Measurements from ENCODE around the gene ZNF577. TPM values are rescaled to one million over a fixed set of nuclear protein-coding genes. Genes with fewer than 3 reads are reported as not detected.

ZNF577 gene
- total and polyA plus RNA-seq, 11 donors: 6.2 to 12.8 (median 8.3) TPM

- WGBS, 4 donors: 68 to 75% (median 70%) methylated on average over 3 of the region's 3 CpGs
- ATAC-seq (no peak), DNase-seq (no peak)
- Histone ChIP-seq H3K4me1 (peaks cover 0 to 80% (median 0%) of the 10 kb centered on the region in 12 donors), H3K9me3 (peaks cover 0 to under 1% (median 0%) of the 10 kb centered on the region in 12 donors), H3K36me3 (no peaks in the 10 kb centered on the region), H3K27ac (peak overlapping the region in 1 of 12 donors; percentile 87), H3K4me3 (no peak overlapping the region), H3K27me3 (no peaks in the 10 kb centered on the region)
- intact Hi-C loops (cut with DNase I): no loop called here
- TF ChIP-seq POLR2A (IDR thresholded peaks at IDR 0.05) (no peak), CTCF (IDR thresholded peaks at IDR 0.05) (no peak)
These were observed 66.3 kb downstream of the ZNF577 start for GRCh38 chr19:51821456-51821855.

Other genes starting within 250 kb of the ZNF577 start
- gene SIGLEC14, start 241.1 kb downstream of the ZNF577 start, total RNA-seq: 10 to 100 TPM in 1 of 9 donors, 1 to 10 TPM in 4, under 1 TPM in 2, not detected in 2; 0.20 to 17.9 (median 1.3) TPM
- 1 to 10 TPM in 1 of 2 donors, under 1 TPM in 1; 0.27 to 1.3 TPM for gene SIGLEC14, start 241.1 kb downstream of the ZNF577 start, polyA plus RNA-seq
- gene SPACA6, start 194.6 kb downstream of the ZNF577 start, total RNA-seq: 10 to 100 TPM in 5 of 9 donors, 1 to 10 TPM in 4; 2.9 to 15.1 (median 10.2) TPM
- gene SPACA6, start 194.6 kb downstream of the ZNF577 start, polyA plus RNA-seq: 10 to 100 TPM in 1 of 2 donors, 1 to 10 TPM in 1; 6.1 to 16.8 TPM
- gene HAS1, start 164.0 kb downstream of the ZNF577 start, total RNA-seq: 10 to 100 TPM in 1 of 9 donors, 1 to 10 TPM in 1, under 1 TPM in 4, not detected in 3; 0.17 to 16.0 (median 0.81) TPM
- gene HAS1, start 164.0 kb downstream of the ZNF577 start, polyA plus RNA-seq: under 1 TPM; 0.15 to 0.40 TPM
- 10 to 100 TPM in 2 of 9 donors, 1 to 10 TPM in 7; 1.8 to 39.4 (median 4.7) TPM for gene FPR1, start 136.1 kb downstream of the ZNF577 start, total RNA-seq
- gene FPR1, start 136.1 kb downstream of the ZNF577 start, polyA plus RNA-seq: 1 to 10 TPM in 1 of 2 donors, under 1 TPM in 1; 0.15 to 4.8 TPM
- 10 to 100 TPM in 1 of 9 donors, 1 to 10 TPM in 2, under 1 TPM in 5, not detected in 1; 0.24 to 11.1 (median 0.80) TPM for gene FPR2, start 126.8 kb downstream of the ZNF577 start, total RNA-seq
- 1 to 10 TPM in 1 of 2 donors, under 1 TPM in 1; 0.11 to 1.1 TPM for gene FPR2, start 126.8 kb downstream of the ZNF577 start, polyA plus RNA-seq
- 10 to 100 TPM in 2 of 9 donors, 1 to 10 TPM in 7; 1.8 to 35.5 (median 3.1) TPM for gene FPR3, start 92.8 kb downstream of the ZNF577 start, total RNA-seq
- 1 to 10 TPM in 1 of 2 donors, under 1 TPM in 1; 0.38 to 2.4 TPM for gene FPR3, start 92.8 kb downstream of the ZNF577 start, polyA plus RNA-seq
- 10 to 100 TPM in 1 of 9 donors, 1 to 10 TPM in 8; 4.6 to 11.9 (median 8.6) TPM for gene ZNF649, start 17.1 kb upstream of the ZNF577 start, total RNA-seq
- 1 to 10 TPM; 2.7 to 7.1 TPM for gene ZNF649, start 17.1 kb upstream of the ZNF577 start, polyA plus RNA-seq
- 1 to 10 TPM; 3.1 to 6.8 (median 4.3) TPM for gene ZNF613, start 39.5 kb upstream of the ZNF577 start, total RNA-seq
- 1 to 10 TPM; 2.4 to 5.7 TPM for gene ZNF613, start 39.5 kb upstream of the ZNF577 start, polyA plus RNA-seq
- 10 to 100 TPM in 1 of 9 donors, 1 to 10 TPM in 8; 3.4 to 10.7 (median 7.6) TPM for gene ZNF350, start 98.9 kb upstream of the ZNF577 start, total RNA-seq
- gene ZNF350, start 98.9 kb upstream of the ZNF577 start, polyA plus RNA-seq: 1 to 10 TPM; 4.6 to 5.5 TPM
- gene ZNF615, start 120.3 kb upstream of the ZNF577 start, total RNA-seq: 10 to 100 TPM in 6 of 9 donors, 1 to 10 TPM in 3; 7.5 to 14.8 (median 10.2) TPM
- gene ZNF615, start 120.3 kb upstream of the ZNF577 start, polyA plus RNA-seq: 1 to 10 TPM; 3.9 to 6.4 TPM
- gene ZNF614, start 140.4 kb upstream of the ZNF577 start, total RNA-seq: 1 to 10 TPM; 4.6 to 7.9 (median 6.8) TPM
- gene ZNF614, start 140.4 kb upstream of the ZNF577 start, polyA plus RNA-seq: 1 to 10 TPM; 2.1 to 5.6 TPM
- gene ZNF432, start 160.9 kb upstream of the ZNF577 start, total RNA-seq: 10 to 100 TPM in 1 of 9 donors, 1 to 10 TPM in 8; 3.4 to 10.9 (median 8.2) TPM
- gene ZNF432, start 160.9 kb upstream of the ZNF577 start, polyA plus RNA-seq: 1 to 10 TPM; 5.4 to 8.0 TPM
- 10 to 100 TPM in 3 of 9 donors, 1 to 10 TPM in 6; 6.8 to 12.9 (median 8.5) TPM for gene ZNF841, start 207.8 kb upstream of the ZNF577 start, total RNA-seq
- 1 to 10 TPM; 6.2 to 6.8 TPM for gene ZNF841, start 207.8 kb upstream of the ZNF577 start, polyA plus RNA-seq

Data from heart left ventricle (tissue), 16 donors.